Central memory CD8-positive, alpha-beta T cell (primary cell): ENCODE results near the gene HDGFL2.

ENCODE experiments used
- ATAC-seq: fragments of 150-1000 bp; cut with Tn5 transposase; replicated peaks from 2 replicates; pipeline ENCODE4 v1.10.0; 2022; ENCODE audit warnings: mild to moderate bottlenecking, moderate FRiP score, moderate number of reproducible peaks; ENCODE audit not compliant: poor library complexity, severe bottlenecking; ENCODE audit errors: extremely low read depth
- DNase-seq, 2 donors: peaks; one replicate each; pipeline ENCODE4 v3.0.0; 2021; ENCODE audit warnings: low spot score in 2 of 2
- H3K27ac Mint-ChIP-seq: one replicate; pipeline ENCODE4 v1.8.0; 2022; ENCODE audit warnings: low read depth, mild to moderate bottlenecking, moderate library complexity, mixed read lengths
- H3K27me3 Mint-ChIP-seq: one replicate; pipeline ENCODE4 v1.8.0; 2022; ENCODE audit warnings: mixed read lengths
- H3K36me3 Mint-ChIP-seq: one replicate; pipeline ENCODE4 v1.8.0; 2022; ENCODE audit warnings: mild to moderate bottlenecking, moderate library complexity, mixed read lengths; ENCODE audit not compliant: insufficient read depth
- H3K4me1 Mint-ChIP-seq: one replicate; pipeline ENCODE4 v1.8.0; 2022; ENCODE audit warnings: mixed read lengths
- H3K4me3 Mint-ChIP-seq: one replicate; pipeline ENCODE4 v1.8.0; 2022; ENCODE audit warnings: mild to moderate bottlenecking, moderate library complexity, mixed read lengths
- H3K9me3 Mint-ChIP-seq: one replicate; pipeline ENCODE4 v1.8.0; 2022; ENCODE audit warnings: mixed read lengths

Gene HDGFL2

GRCh38 chr19:4472174-4472974 is at the start of gene HDGFL2:
TSS of gene HDGFL2 (plus strand) at chr19:4472297. CDS start at chr19:4472351, 54 bp downstream.
- no peaks in the 10 kb centered on the region for H3K9me3 Mint-ChIP-seq
- no peak within 1 kb of the TSS for H3K4me3 Mint-ChIP-seq
- ATAC-seq (no peak), DNase-seq (no peak)
- peak within 1 kb of the TSS; percentile 77 for H3K27ac Mint-ChIP-seq
- peaks cover 3% of the 10 kb centered on the region for H3K36me3 Mint-ChIP-seq
- H3K27me3 Mint-ChIP-seq = no peaks in the 10 kb centered on the region
- H3K4me1 Mint-ChIP-seq = peaks cover 24% of the 10 kb centered on the region

- no peak overlapping the region for H3K27ac Mint-ChIP-seq
- peaks cover 9% of the 10 kb centered on the region for H3K36me3 Mint-ChIP-seq
- DNase-seq (no peak), ATAC-seq (no peak)
- no peaks in the 10 kb centered on the region for H3K27me3 Mint-ChIP-seq
- H3K4me1 Mint-ChIP-seq = no peaks in the 10 kb centered on the region
- H3K4me3 Mint-ChIP-seq = no peak overlapping the region
- H3K9me3 Mint-ChIP-seq = no peaks in the 10 kb centered on the region
Measured at GRCh38 chr19:4423416-4424126, 48.5 kb upstream of the HDGFL2 start.

GRCh38 chr19:4425537-4425936 is 46.6 kb upstream of the HDGFL2 start:
- no peaks in the 10 kb centered on the region for H3K27me3 Mint-ChIP-seq
- H3K4me3 Mint-ChIP-seq = no peak overlapping the region
- no peak for DNase-seq
- ATAC-seq = no peak
- H3K4me1 Mint-ChIP-seq = no peaks in the 10 kb centered on the region
- no peaks in the 10 kb centered on the region for H3K9me3 Mint-ChIP-seq
- no peak overlapping the region for H3K27ac Mint-ChIP-seq
- peaks cover 14% of the 10 kb centered on the region for H3K36me3 Mint-ChIP-seq

GRCh38 chr19:4428326-4428975 is 43.6 kb upstream of the HDGFL2 start:
- Mint-ChIP-seq H3K27ac (peak overlapping the region; percentile 72), H3K36me3 (peaks cover 18% of the 10 kb centered on the region)
- no peak for DNase-seq

GRCh38 chr19:4429256-4429655 is 42.8 kb upstream of the HDGFL2 start:
- H3K4me3 Mint-ChIP-seq = no peak overlapping the region
- no peak for DNase-seq
- H3K4me1 Mint-ChIP-seq = no peaks in the 10 kb centered on the region
- H3K9me3 Mint-ChIP-seq = no peaks in the 10 kb centered on the region
- peaks cover 18% of the 10 kb centered on the region for H3K36me3 Mint-ChIP-seq
- ATAC-seq = no peak
- no peak overlapping the region for H3K27ac Mint-ChIP-seq
- no peaks in the 10 kb centered on the region for H3K27me3 Mint-ChIP-seq

More at GRCh38 chr19:4428326-4428975, 43.6 kb upstream of the HDGFL2 start:
- no peak overlapping the region for H3K4me3 Mint-ChIP-seq
- no peak for ATAC-seq
- H3K4me1 Mint-ChIP-seq = no peaks in the 10 kb centered on the region
- no peaks in the 10 kb centered on the region for H3K9me3 Mint-ChIP-seq
- H3K27me3 Mint-ChIP-seq = no peaks in the 10 kb centered on the region

GRCh38 chr19:4429771-4430171 is 42.3 kb upstream of the HDGFL2 start:
- H3K36me3 Mint-ChIP-seq = peaks cover 20% of the 10 kb centered on the region

GRCh38 chr19:4430760-4431159 is 41.3 kb upstream of the HDGFL2 start:
- Mint-ChIP-seq H3K27me3 (no peaks in the 10 kb centered on the region), H3K4me1 (no peaks in the 10 kb centered on the region), H3K27ac (no peak overlapping the region), H3K36me3 (peaks cover 23% of the 10 kb centered on the region), H3K9me3 (no peaks in the 10 kb centered on the region), H3K4me3 (no peak overlapping the region)
- ATAC-seq (peak; percentile 57), DNase-seq (no peak)

More at GRCh38 chr19:4429771-4430171, 42.3 kb upstream of the HDGFL2 start:
- no peak for DNase-seq
- no peaks in the 10 kb centered on the region for H3K27me3 Mint-ChIP-seq
- H3K27ac Mint-ChIP-seq = no peak overlapping the region
- H3K4me1 Mint-ChIP-seq = no peaks in the 10 kb centered on the region
- no peak overlapping the region for H3K4me3 Mint-ChIP-seq
- H3K9me3 Mint-ChIP-seq = no peaks in the 10 kb centered on the region
- ATAC-seq = no peak

GRCh38 chr19:4431296-4431695 is 40.8 kb upstream of the HDGFL2 start:
- no peak for DNase-seq
- peaks cover 21% of the 10 kb centered on the region for H3K36me3 Mint-ChIP-seq
- H3K27ac Mint-ChIP-seq = no peak overlapping the region
- H3K4me1 Mint-ChIP-seq = no peaks in the 10 kb centered on the region
- no peaks in the 10 kb centered on the region for H3K27me3 Mint-ChIP-seq
- ATAC-seq = no peak
- H3K4me3 Mint-ChIP-seq = no peak overlapping the region
- no peaks in the 10 kb centered on the region for H3K9me3 Mint-ChIP-seq

- Mint-ChIP-seq H3K27ac (no peak overlapping the region), H3K9me3 (no peaks in the 10 kb centered on the region), H3K36me3 (peaks cover 21% of the 10 kb centered on the region), H3K4me3 (peak overlapping the region; percentile 13), H3K4me1 (no peaks in the 10 kb centered on the region), H3K27me3 (no peaks in the 10 kb centered on the region)
- DNase-seq (no peak), ATAC-seq (peak; percentile 33)
Measured at GRCh38 chr19:4431808-4432674, 40.1 kb upstream of the HDGFL2 start.

GRCh38 chr19:4432918-4433506 is 39.1 kb upstream of the HDGFL2 start:
- Mint-ChIP-seq H3K27me3 (no peaks in the 10 kb centered on the region), H3K4me1 (no peaks in the 10 kb centered on the region), H3K4me3 (no peak overlapping the region), H3K9me3 (no peaks in the 10 kb centered on the region), H3K36me3 (peaks cover 21% of the 10 kb centered on the region), H3K27ac (no peak overlapping the region)
- ATAC-seq (no peak), DNase-seq (no peak)

GRCh38 chr19:4434391-4434790 is 37.7 kb upstream of the HDGFL2 start:
- Mint-ChIP-seq H3K27ac (peak overlapping the region; percentile 46), H3K36me3 (peaks cover 23% of the 10 kb centered on the region), H3K27me3 (no peaks in the 10 kb centered on the region), H3K4me1 (no peaks in the 10 kb centered on the region), H3K9me3 (no peaks in the 10 kb centered on the region), H3K4me3 (no peak overlapping the region)
- ATAC-seq (no peak), DNase-seq (no peak)

GRCh38 chr19:4436231-4436630 is 35.9 kb upstream of the HDGFL2 start:
- no peaks in the 10 kb centered on the region for H3K4me1 Mint-ChIP-seq
- H3K27me3 Mint-ChIP-seq = no peaks in the 10 kb centered on the region
- no peaks in the 10 kb centered on the region for H3K9me3 Mint-ChIP-seq
- DNase-seq (no peak), ATAC-seq (no peak)
- no peak overlapping the region for H3K4me3 Mint-ChIP-seq
- H3K36me3 Mint-ChIP-seq = peaks cover 20% of the 10 kb centered on the region
- no peak overlapping the region for H3K27ac Mint-ChIP-seq
